ENCODE results near the gene MTRF1L. TPM values are rescaled to one million over a fixed set of nuclear protein-coding genes. Genes with fewer than 3 reads are reported as not detected.
A peak's percentile ranks its signal among the peaks of the same experiment; 100 is the strongest.

The MTRF1L gene
- total and polyA plus RNA-seq, 2 of the 13 experiments (the other 11 are each of a cell fraction or from before 2014, with no cell fraction given), result 17.6 to 28.7 TPM

- TF ChIP-seq ZFP91 (CRISPR knock-in tag; IDR thresholded peaks at IDR 0.05; ENCODE audit: borderline replicate concordance) (no peak), ZNF674 (CRISPR knock-in tag; IDR thresholded peaks at IDR 0.05; ENCODE audit: low read depth) (no peak), ZFYVE20 (CRISPR knock-in tag; IDR thresholded peaks at IDR 0.05; ENCODE audit: borderline replicate concordance, low read depth) (0 out of 2 replicates have a peak, but pooled peaks have one; percentile 88), KDM3A (CRISPR knock-in tag; IDR thresholded peaks at IDR 0.05; ENCODE audit: low read depth) (no peak), ZNF430 (CRISPR knock-in tag; IDR thresholded peaks at IDR 0.05) (0 out of 2 replicates have a peak, but pooled peaks have one; percentile 44), ZNF747 (CRISPR knock-in tag; IDR thresholded peaks at IDR 0.05; ENCODE audit: borderline replicate concordance) (no peak), CTCF (CRISPR knock-in tag; IDR thresholded peaks at IDR 0.05) (no peak), SYNCRIP (IDR thresholded peaks at IDR 0.05; ENCODE audit: insufficient read depth, low read depth, low read length) (no peak), ZSCAN30 (CRISPR knock-in tag; IDR thresholded peaks at IDR 0.05) (no peak), ZNF512B (CRISPR knock-in tag; IDR thresholded peaks at IDR 0.05; ENCODE audit: borderline replicate concordance) (no peak), TSC22D2 (CRISPR knock-in tag; IDR thresholded peaks at IDR 0.05; ENCODE audit: borderline replicate concordance) (no peak), PHF20 (CRISPR knock-in tag; IDR thresholded peaks at IDR 0.05) (no peak), REPIN1 (CRISPR knock-in tag; IDR thresholded peaks at IDR 0.05; ENCODE audit: borderline replicate concordance, low read depth) (peak; percentile 46; the same call in 1 of the 2 replicates), HOXA9 (CRISPR knock-in tag; IDR thresholded peaks at IDR 0.05; ENCODE audit: borderline replicate concordance) (no peak), YEATS4 (CRISPR knock-in tag; IDR thresholded peaks at IDR 0.05; ENCODE audit: borderline replicate concordance) (no peak), ATF4 (CRISPR knock-in tag; IDR thresholded peaks at IDR 0.05) (no peak), ZNF33B (CRISPR knock-in tag; IDR thresholded peaks at IDR 0.05) (no peak), SOX6 (IDR thresholded peaks at IDR 0.05) (no peak), SOX6 (CRISPR knock-in tag; IDR thresholded peaks at IDR 0.05) (no peak)
Measured at GRCh38 chr6:152981989-152982903, 20.3 kb downstream of the MTRF1L start (continued).

Data from HepG2 (cell line).